DND-41 (cell line): ENCODE measurements around the gene LUM.

Experiments used
- ATAC-seq: fragments of 200-7000 bp; cut with Tn5 transposase; 3 replicates; pipeline ENCODE4 v1.9.1; 2021; ENCODE audit warnings: low read depth; ENCODE audit not compliant: insufficient read depth
- DNase-seq: peaks from one replicate; pipeline ENCODE4 v3.0.0-alpha.2; 2020
- H2AFZ ChIP-seq: 2 replicates; pipeline ENCODE4 v1.6.0; 2012; ENCODE audit warnings: low read depth, low read length
- H3K27ac ChIP-seq: 2 replicates; pipeline ENCODE4 v1.5.1; 2012; ENCODE audit warnings: low read length, inconsistent platforms
- H3K27me3 ChIP-seq: fragments of 200-600 bp; sonication (generic); 2 replicates; pipeline ENCODE4 v1.6.0; 2012; ENCODE audit warnings: low read length, mild to moderate bottlenecking, inconsistent platforms; ENCODE audit not compliant: insufficient read depth, poor library complexity
- H3K36me3 ChIP-seq: 2 replicates; pipeline ENCODE4 v1.5.1; 2012; ENCODE audit warnings: low read length, inconsistent platforms; ENCODE audit not compliant: insufficient read depth
- H3K4me1 ChIP-seq: 2 replicates; pipeline ENCODE4 v1.5.1; 2012; ENCODE audit warnings: mild to moderate bottlenecking, low read length; ENCODE audit not compliant: insufficient read depth
- H3K4me2 ChIP-seq: 2 replicates; pipeline ENCODE4 v1.6.0; 2012; ENCODE audit warnings: mild to moderate bottlenecking, moderate library complexity, low read length, inconsistent platforms; ENCODE audit not compliant: insufficient read depth
- H3K4me3 ChIP-seq, 2 experiments: fragments of 200-600 bp in 1 of 2; shearing (Covaris generic) in 1 of 2; 2 replicates each; pipeline ENCODE4 v1.5.1; 2012 to 2016; ENCODE audit warnings: inconsistent platforms in 2 of 2, low read length in 2 of 2, mild to moderate bottlenecking in 2 of 2, low read depth in 1 of 2, moderate library complexity in 1 of 2
- H3K79me2 ChIP-seq: 2 replicates; pipeline ENCODE4 v1.6.0; 2012; ENCODE audit warnings: low read length, inconsistent platforms; ENCODE audit not compliant: insufficient read depth
- H3K9ac ChIP-seq: 2 replicates; pipeline ENCODE4 v1.6.0; 2012; ENCODE audit warnings: low read depth, mild to moderate bottlenecking, inconsistent platforms, low read length, moderate library complexity
- H3K9me3 ChIP-seq: 2 replicates; pipeline ENCODE4 v1.5.1; 2012; ENCODE audit warnings: low read length, moderate library complexity, mild to moderate bottlenecking, inconsistent platforms; ENCODE audit not compliant: insufficient read depth, severe bottlenecking
- H4K20me1 ChIP-seq: 2 replicates; pipeline ENCODE4 v1.6.0; 2012; ENCODE audit warnings: low read length; ENCODE audit not compliant: insufficient read depth
- CTCF ChIP-seq: IDR thresholded peaks from 2 replicates; pipeline ENCODE4 v1.5.1; 2012; ENCODE audit warnings: borderline replicate concordance, low read length, moderate library complexity, mild to moderate bottlenecking; ENCODE audit not compliant: poor library complexity, severe bottlenecking; ENCODE audit errors: extremely low read depth
- EZH2 ChIP-seq: IDR thresholded peaks from 3 replicates; pipeline ENCODE4 v1.6.1; 2012; ENCODE audit warnings: borderline replicate concordance, low read depth, mild to moderate bottlenecking, moderate library complexity, low read length, inconsistent platforms; ENCODE audit not compliant: severe bottlenecking

LUM gene

GRCh38 chr12:91100906-91101305 is 10.4 kb downstream of the LUM start:
- ATAC-seq, result no peak
- Histone ChIP-seq H2AFZ (no peak overlapping the region), H3K9ac (no peak overlapping the region), H3K4me2 (no peak overlapping the region), H3K36me3 (no peaks in the 10 kb centered on the region), H3K27me3 (no peaks in the 10 kb centered on the region), H3K4me1 (no peaks in the 10 kb centered on the region), H3K9me3 (no peaks in the 10 kb centered on the region), H3K27ac (no peak overlapping the region), H3K79me2 (no peaks in the 10 kb centered on the region), H4K20me1 (no peaks in the 10 kb centered on the region), H3K4me3 (no peak overlapping the region)
- no peak for TF ChIP-seq CTCF
- TF ChIP-seq EZH2, result no peak
- no peak for DNase-seq

- H3K9me3 ChIP-seq, result no peaks in the 10 kb centered on the region
- no peaks in the 10 kb centered on the region for H3K27me3 ChIP-seq
- ATAC-seq, result no peak
- H3K4me3 ChIP-seq, result no peak overlapping the region
- DNase-seq, result no peak
- no peak overlapping the region for H3K27ac ChIP-seq
- no peaks in the 10 kb centered on the region for H4K20me1 ChIP-seq
- no peak for TF ChIP-seq EZH2
- TF ChIP-seq CTCF, result no peak
- H3K79me2 ChIP-seq, result no peaks in the 10 kb centered on the region
- H3K4me1 ChIP-seq, result no peaks in the 10 kb centered on the region
- no peak overlapping the region for H2AFZ ChIP-seq
- H3K4me2 ChIP-seq, result no peak overlapping the region
- H3K36me3 ChIP-seq, result no peaks in the 10 kb centered on the region
- no peak overlapping the region for H3K9ac ChIP-seq
Observed at GRCh38 chr12:91099836-91100235, 11.5 kb downstream of the LUM start.

GRCh38 chr12:91099341-91099740 is 12.0 kb downstream of the LUM start:
- no peak for TF ChIP-seq CTCF
- no peak for TF ChIP-seq EZH2
- Histone ChIP-seq H3K27me3 (no peaks in the 10 kb centered on the region), H3K9me3 (no peaks in the 10 kb centered on the region), H3K36me3 (no peaks in the 10 kb centered on the region), H3K27ac (no peak overlapping the region), H4K20me1 (no peaks in the 10 kb centered on the region), H3K79me2 (no peaks in the 10 kb centered on the region), H2AFZ (no peak overlapping the region), H3K9ac (no peak overlapping the region), H3K4me3 (no peak overlapping the region), H3K4me2 (no peak overlapping the region), H3K4me1 (no peaks in the 10 kb centered on the region)
- no peak for ATAC-seq
- no peak for DNase-seq

GRCh38 chr12:91098941-91099340 is 12.4 kb downstream of the LUM start:
- no peak overlapping the region for H3K4me2 ChIP-seq
- TF ChIP-seq EZH2 (no peak), CTCF (no peak)
- no peaks in the 10 kb centered on the region for H4K20me1 ChIP-seq
- no peaks in the 10 kb centered on the region for H3K79me2 ChIP-seq
- no peak overlapping the region for H2AFZ ChIP-seq
- no peak for DNase-seq
- no peaks in the 10 kb centered on the region for H3K4me1 ChIP-seq
- H3K4me3 ChIP-seq, result no peak overlapping the region
- no peaks in the 10 kb centered on the region for H3K27me3 ChIP-seq
- no peak overlapping the region for H3K27ac ChIP-seq
- H3K9ac ChIP-seq, result no peak overlapping the region
- H3K36me3 ChIP-seq, result no peaks in the 10 kb centered on the region
- no peak for ATAC-seq
- no peaks in the 10 kb centered on the region for H3K9me3 ChIP-seq
